ENCODE measurements around the gene MAP2K5. TPM values are rescaled to one million over a fixed set of nuclear protein-coding genes. Genes with fewer than 3 reads are reported as not detected.

Gene MAP2K5
- total RNA-seq, 4 donors from 2014 or later: 8.0 to 14.0 (median 9.1) TPM

- WGBS, 2 donors: 93 to 97% methylated on average over 2 of the region's 2 CpGs
- no peak for DNase-seq (ENCODE audit: low spot score in 2 of 2)
- intact Hi-C loops (cut with DNase I; ENCODE audit: low total_unique reads): no loop called here
- no peak overlapping the region for H3K4me3 ChIP-seq (ENCODE audit: low read depth, poor library complexity, severe bottlenecking)
- TF ChIP-seq CTCF (IDR thresholded peaks at IDR 0.05): no peak
- TF ChIP-seq POLR2A (IDR thresholded peaks at IDR 0.05): no peak
These were observed 26.9 kb upstream of the MAP2K5 start for GRCh38 chr15:67515557-67515956.

GRCh38 chr15:67520321-67521028 lies 22.0 kb upstream of the MAP2K5 start:
- peak in 1 of 2 donors; percentile 88 for DNase-seq (ENCODE audit: low spot score in 2 of 2)
- TF ChIP-seq CTCF (IDR thresholded peaks at IDR 0.05) (no peak), POLR2A (IDR thresholded peaks at IDR 0.05) (no peak)
- intact Hi-C loops (cut with DNase I; ENCODE audit: low total_unique reads): loop anchor here (10.0 kb wide), 1 partner anchor 1366 kb away; no protein-coding TSS in a partner anchor
- WGBS, 2 donors: 18 to 21% methylated on average over 24 of the region's 24 CpGs
- peak overlapping the region; percentile 38 for H3K4me3 ChIP-seq (ENCODE audit: low read depth, poor library complexity, severe bottlenecking)

GRCh38 chr15:67521029-67521782 lies 21.3 kb upstream of the MAP2K5 start, which contains the start of gene C15orf61:
Gene C15orf61 (plus strand): TSS chr15:67521131. CDS start chr15:67521249, 118 bp downstream.
- peak in 1 of 2 donors; percentile 27 for TF ChIP-seq POLR2A (IDR thresholded peaks at IDR 0.05)
- TF ChIP-seq CTCF (IDR thresholded peaks at IDR 0.05): no peak
- peak; percentile 84 to 96 for DNase-seq (ENCODE audit: low spot score in 2 of 2)
- H3K4me3 ChIP-seq (ENCODE audit: low read depth, poor library complexity, severe bottlenecking): peak within 1 kb of the TSS; percentile 90
- intact Hi-C loops (cut with DNase I; ENCODE audit: low total_unique reads): loop anchor here (10.0 kb wide), 1 partner anchor 1366 kb away; no protein-coding TSS in a partner anchor
- WGBS, 2 donors: 0 to 1% methylated on average over 51 to 53 of the region's 94 CpGs

- 0 to 1% methylated on average over 23 of the region's 23 CpGs for WGBS, 2 donors
These were observed 20.5 kb upstream of the MAP2K5 start for GRCh38 chr15:67521783-67522568.

More at GRCh38 chr15:67521783-67522568, 20.5 kb upstream of the MAP2K5 start:
- no peak for DNase-seq (ENCODE audit: low spot score in 2 of 2)
- H3K4me3 ChIP-seq (ENCODE audit: low read depth, poor library complexity, severe bottlenecking): peak overlapping the region; percentile 90
- TF ChIP-seq POLR2A (IDR thresholded peaks at IDR 0.05) (no peak), CTCF (IDR thresholded peaks at IDR 0.05) (no peak)
- intact Hi-C loops (cut with DNase I; ENCODE audit: low total_unique reads): loop anchor here (10.0 kb wide), 1 partner anchor 1367 kb away; no protein-coding TSS in a partner anchor
